COLO829 (cell line): ENCODE measurements around the gene SLC25A11.

Experiments
- DNase-seq: peaks from one replicate; pipeline ENCODE4 v3.0.0; 2012; ENCODE audit warnings: low spot score

Gene SLC25A11

GRCh38 chr17:4966844-4967538, 27.1 kb upstream of the SLC25A11 start:
- DNase-seq, result peak; percentile 99

DNA sequence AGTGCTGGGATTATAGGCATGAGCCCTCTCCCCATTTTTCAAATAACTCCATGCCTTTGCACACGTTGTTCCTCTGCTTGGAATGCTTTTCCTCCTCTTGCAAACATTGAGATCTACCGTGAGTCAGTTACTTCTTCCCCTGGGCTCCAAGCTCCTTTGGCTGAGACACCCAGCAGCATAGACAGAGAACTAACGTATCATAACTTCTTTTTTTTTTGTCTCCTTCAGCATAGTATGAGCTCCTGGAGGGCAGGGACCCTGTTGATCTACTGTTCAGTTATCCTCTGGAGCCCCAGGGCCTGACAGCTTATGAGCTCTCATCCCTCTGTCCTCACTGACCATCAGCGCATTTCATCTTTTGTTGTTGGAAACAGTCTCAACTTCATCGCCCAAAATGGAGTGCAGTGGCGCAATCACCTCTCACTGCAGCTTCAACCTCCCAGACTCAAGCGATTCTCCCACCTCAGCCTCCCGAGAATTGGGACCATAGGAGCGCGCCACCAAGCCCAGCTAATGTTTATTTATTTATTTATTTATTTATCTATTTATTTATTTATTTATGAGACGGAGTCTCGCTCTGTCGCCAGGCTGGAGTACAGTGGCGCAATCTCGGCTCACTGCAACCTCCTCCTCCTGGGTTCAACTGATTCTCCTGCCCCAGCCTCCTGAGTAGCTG, 25.6 kb upstream of the SLC25A11 start:
- DNase-seq, result no peak

GRCh38 chr17:4960279-4960922, 20.6 kb upstream of the SLC25A11 start:
- DNase-seq, result no peak

GRCh38 chr17:4959261-4959965, 19.6 kb upstream of the SLC25A11 start:
- DNase-seq, result no peak

- DNase-seq, result no peak
Observed at GRCh38 chr17:4958102-4958501, 18.3 kb upstream of the SLC25A11 start.

GRCh38 chr17:4956493-4957061, 16.7 kb upstream of the SLC25A11 start:
- no peak for DNase-seq

- no peak for DNase-seq
Observed at GRCh38 chr17:4955091-4955490, 15.2 kb upstream of the SLC25A11 start.

DNA sequence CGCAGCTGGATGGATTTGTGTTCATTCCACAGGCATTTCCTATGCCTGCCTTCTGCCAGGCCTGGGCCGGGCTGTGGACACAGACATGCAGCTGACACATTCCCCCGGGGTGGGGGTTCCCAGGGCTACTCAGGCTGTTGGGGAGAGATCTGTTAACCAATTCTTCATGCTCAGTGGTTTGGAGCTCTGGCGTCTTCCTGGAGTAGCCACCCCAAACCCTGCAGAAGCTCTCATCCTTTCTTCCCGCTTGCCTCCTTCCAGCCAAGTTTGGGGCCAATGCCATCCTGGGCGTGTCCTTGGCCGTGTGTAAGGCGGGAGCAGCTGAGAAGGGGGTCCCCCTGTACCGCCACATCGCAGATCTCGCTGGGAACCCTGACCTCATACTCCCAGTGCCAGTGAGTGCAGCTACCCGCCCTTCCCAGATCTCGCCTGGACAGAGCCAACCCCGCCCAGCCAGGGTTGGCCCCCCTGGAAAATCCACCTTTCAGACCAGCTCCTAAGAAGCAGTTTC, 13.7 kb upstream of the SLC25A11 start:
- DNase-seq, result no peak

- no peak for DNase-seq
Observed at GRCh38 chr17:4951486-4951885, 11.6 kb upstream of the SLC25A11 start.

DNA sequence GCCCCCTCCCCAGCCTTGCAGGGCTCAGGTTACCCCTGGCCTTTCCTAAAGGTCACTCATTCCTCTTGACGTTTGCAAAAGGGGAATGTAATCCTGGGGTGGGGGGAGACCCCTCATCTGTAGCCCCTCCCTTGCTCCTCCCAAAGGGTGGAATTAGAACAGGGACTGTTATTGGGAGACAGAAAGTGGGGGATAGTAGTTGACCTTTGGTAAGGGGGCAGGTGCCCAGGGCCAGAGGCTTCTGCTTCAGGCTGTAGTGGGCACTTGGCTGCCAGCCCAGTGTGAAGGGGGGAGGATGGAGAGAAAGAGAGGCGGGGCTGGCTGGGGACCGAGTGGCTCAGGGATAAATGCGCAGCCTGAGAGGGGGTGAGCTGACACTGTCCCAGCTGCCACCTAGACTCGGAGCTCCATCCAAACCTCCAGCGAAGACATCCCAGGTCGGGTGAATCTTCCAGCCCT, 10.9 kb upstream of the SLC25A11 start, which contains the start of gene ENO3:
Gene ENO3 (plus strand): TSS at position 374 of the 459 bp plus-strand sequence. CDS start 711 bp downstream, outside the sequence.
- no peak for DNase-seq

DNA sequence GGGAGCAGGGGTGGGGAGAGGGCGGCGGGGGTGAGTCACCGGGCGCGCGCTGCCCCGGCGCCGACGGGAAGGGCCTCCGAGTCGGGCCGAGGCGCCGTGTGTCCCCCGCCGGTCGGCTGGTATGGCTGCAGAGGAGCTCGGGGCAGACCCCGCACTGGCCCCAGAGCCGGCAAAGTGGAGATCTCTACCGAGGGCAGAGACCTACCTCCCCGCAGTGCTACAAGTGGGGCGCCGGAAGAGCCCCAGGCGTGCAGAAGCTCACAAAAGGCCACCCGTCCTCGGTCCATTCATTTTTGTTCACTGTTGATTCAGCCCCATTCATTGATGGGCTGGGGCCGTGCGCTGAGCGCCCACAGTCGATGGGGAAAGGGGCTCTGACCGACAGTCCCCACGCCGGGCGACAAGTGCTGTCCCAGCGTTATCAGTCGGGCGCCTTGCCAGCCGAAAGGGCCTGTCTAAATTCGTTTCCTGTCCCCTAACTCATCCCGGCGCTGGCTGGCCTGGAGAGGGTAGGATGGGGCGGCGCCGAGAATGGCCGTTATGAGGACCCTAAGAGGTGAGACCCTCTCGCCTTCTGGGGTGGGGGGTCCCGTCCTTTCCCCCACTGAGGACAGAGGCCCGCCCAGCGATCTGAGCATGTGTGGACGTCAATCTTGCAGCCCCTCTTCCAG, 10.4 kb upstream of the SLC25A11 start:
- no peak for DNase-seq

- no peak for DNase-seq
Observed at GRCh38 chr17:4949321-4950074, 9.7 kb upstream of the SLC25A11 start.

- peak; percentile 88 for DNase-seq
Observed at GRCh38 chr17:4948931-4949320, 9.1 kb upstream of the SLC25A11 start.

- DNase-seq, result peak; percentile 86
Observed at GRCh38 chr17:4948166-4948930, 8.5 kb upstream of the SLC25A11 start, which contains the start of gene PFN1. PFN1 (minus strand) TSS chr17:4948530; CDS start chr17:4948394, 136 bp downstream.

- no peak for DNase-seq
Observed at GRCh38 chr17:4947411-4948165, 7.7 kb upstream of the SLC25A11 start.

- DNase-seq, result no peak
Observed at GRCh38 chr17:4947010-4947410, 7.2 kb upstream of the SLC25A11 start.

DNA sequence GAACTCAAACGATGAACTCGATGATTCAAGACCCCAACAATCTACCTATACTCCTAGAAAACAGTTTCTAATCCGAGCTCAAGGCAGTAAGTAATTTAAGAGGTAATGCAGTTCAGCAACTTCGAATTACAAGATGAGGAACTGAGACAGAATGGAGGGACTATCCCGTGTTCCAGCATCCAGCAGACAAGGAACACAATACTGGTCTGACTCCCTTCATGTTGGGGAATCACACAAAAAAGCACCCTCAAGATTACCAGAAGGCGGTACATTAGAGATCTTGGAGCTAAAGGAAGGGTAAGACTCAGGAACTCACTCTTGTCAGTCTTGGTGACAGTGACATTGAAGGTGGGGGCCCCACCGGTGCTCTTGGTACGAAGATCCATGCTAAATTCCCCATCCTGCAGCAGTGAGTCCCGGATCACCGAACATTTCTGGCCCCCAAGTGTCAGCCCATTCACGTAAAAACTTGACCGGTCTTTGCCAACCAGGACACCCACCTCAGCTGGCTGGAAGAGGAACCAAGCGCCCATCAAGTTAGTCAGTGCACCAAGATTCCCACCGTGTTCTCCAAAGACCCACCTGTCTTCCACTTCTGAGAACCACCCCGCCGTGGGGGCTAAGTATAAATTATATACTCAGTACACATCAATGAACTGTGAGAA, 6.6 kb upstream of the SLC25A11 start:
- DNase-seq, result no peak

- no peak for DNase-seq
Observed at GRCh38 chr17:4945944-4946280, 6.1 kb upstream of the SLC25A11 start.
